ENCODE measurements around the gene KCNQ5. TPM values are rescaled to one million over a fixed set of nuclear protein-coding genes. Genes with fewer than 3 reads are reported as not detected.
A peak's percentile ranks its signal among the peaks of the same experiment; 100 is the strongest.

The KCNQ5 gene
- total and polyA plus RNA-seq, 11 donors, result 0.06 to 0.18 TPM; not detected in 9

GRCh38 chr6:72617721-72618120, 4.1 kb upstream of the KCNQ5 start:
- no peaks in the 10 kb centered on the region for H3K36me3 ChIP-seq
- DNase-seq, result no peak
- H3K27ac ChIP-seq, result no peak overlapping the region
- intact Hi-C loops (cut with DNase I), result loop anchor here in 3 of 10 donors (5.0 to 10.0 kb wide), 3 partner anchors 507 to 517 kb away; no protein-coding TSS in a partner anchor
- no peak for ATAC-seq
- H3K4me1 ChIP-seq, result peaks cover 0 to 32% (median 16%) of the 10 kb centered on the region in 12 donors
- H3K27me3 ChIP-seq, result peaks cover 12 to 39% (median 28%) of the 10 kb centered on the region in 9 donors
- TF ChIP-seq, protein P1, sequence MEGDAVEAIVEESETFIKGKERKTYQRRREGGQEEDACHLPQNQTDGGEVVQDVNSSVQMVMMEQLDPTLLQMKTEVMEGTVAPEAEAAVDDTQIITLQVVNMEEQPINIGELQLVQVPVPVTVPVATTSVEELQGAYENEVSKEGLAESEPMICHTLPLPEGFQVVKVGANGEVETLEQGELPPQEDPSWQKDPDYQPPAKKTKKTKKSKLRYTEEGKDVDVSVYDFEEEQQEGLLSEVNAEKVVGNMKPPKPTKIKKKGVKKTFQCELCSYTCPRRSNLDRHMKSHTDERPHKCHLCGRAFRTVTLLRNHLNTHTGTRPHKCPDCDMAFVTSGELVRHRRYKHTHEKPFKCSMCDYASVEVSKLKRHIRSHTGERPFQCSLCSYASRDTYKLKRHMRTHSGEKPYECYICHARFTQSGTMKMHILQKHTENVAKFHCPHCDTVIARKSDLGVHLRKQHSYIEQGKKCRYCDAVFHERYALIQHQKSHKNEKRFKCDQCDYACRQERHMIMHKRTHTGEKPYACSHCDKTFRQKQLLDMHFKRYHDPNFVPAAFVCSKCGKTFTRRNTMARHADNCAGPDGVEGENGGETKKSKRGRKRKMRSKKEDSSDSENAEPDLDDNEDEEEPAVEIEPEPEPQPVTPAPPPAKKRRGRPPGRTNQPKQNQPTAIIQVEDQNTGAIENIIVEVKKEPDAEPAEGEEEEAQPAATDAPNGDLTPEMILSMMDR (IDR thresholded peaks at IDR 0.05), result no peak
- H3K4me3 ChIP-seq, result no peak overlapping the region
- WGBS, 4 donors, result 90 to 94% (median 93%) methylated on average over 3 of the region's 3 CpGs
- H3K9me3 ChIP-seq, result no peaks in the 10 kb centered on the region

GRCh38 chr6:72619883-72620696, 1.8 kb upstream of the KCNQ5 start:
- Histone ChIP-seq H3K9me3 (no peaks in the 10 kb centered on the region), H3K27ac (no peak overlapping the region), H3K4me1 (peaks cover 0 to 39% (median 19%) of the 10 kb centered on the region in 12 donors), H3K36me3 (no peaks in the 10 kb centered on the region), H3K27me3 (peaks cover 17 to 60% (median 34%) of the 10 kb centered on the region in 9 donors), H3K4me3 (peak overlapping the region in 10 of 12 donors; percentile 23 to 61 (median 43))
- 3 to 4% (median 4%) methylated on average over 24 to 31 of the region's 31 CpGs for WGBS, 4 donors
- ATAC-seq, result peak; percentile 64 to 80 (median 74)
- intact Hi-C loops (cut with DNase I), result loop anchor here in 7 of 10 donors (5.0 to 10.0 kb wide), 3 partner anchors 505 to 515 kb away; no protein-coding TSS in a partner anchor
- DNase-seq, result peak; percentile 12 to 66 (median 28)
- TF ChIP-seq, protein P1 (IDR thresholded peaks at IDR 0.05), result no peak
- no peak for TF ChIP-seq POLR2A (IDR thresholded peaks at IDR 0.05)

- TF ChIP-seq POLR2A (IDR thresholded peaks at IDR 0.05), result no peak
- TF ChIP-seq, protein P1 (IDR thresholded peaks at IDR 0.05), result no peak
- Histone ChIP-seq H3K36me3 (no peaks in the 10 kb centered on the region), H3K9me3 (no peaks in the 10 kb centered on the region), H3K4me3 (peak overlapping the region in 11 of 12 donors; percentile 1 to 61 (median 46)), H3K27ac (no peak overlapping the region), H3K27me3 (peaks cover 17 to 65% (median 34%) of the 10 kb centered on the region in 9 donors), H3K4me1 (peaks cover 0 to 39% (median 19%) of the 10 kb centered on the region in 12 donors)
- ATAC-seq, result no peak
- DNase-seq, result no peak
- intact Hi-C loops (cut with DNase I), result loop anchor here in 4 of 10 donors (5.0 to 10.0 kb wide), 2 partner anchors 511 to 514 kb away; no protein-coding TSS in a partner anchor
- WGBS, 4 donors, result 6 to 11% (median 8%) methylated on average over 11 to 21 of the region's 21 CpGs
These were observed 983 bp upstream of the KCNQ5 start for GRCh38 chr6:72620871-72621290.
